Thyroid gland (tissue), 4 donors: Measurements from ENCODE around the gene TP73. TPM values are rescaled to one million over a fixed set of nuclear protein-coding genes. Genes with fewer than 3 reads are reported as not detected.

ENCODE experiments used
- DNase-seq, 2 donors: peaks; one replicate each; pipeline ENCODE4 v3.0.0-alpha.2; 2019
- H3K27ac ChIP-seq, 3 donors: fragments of 200-600 bp; sonication (generic); 1 replicate in 2 of 3; 2 replicates in 1 of 3; pipeline ENCODE4 v1.5.1; 2016 to 2019; ENCODE audit warnings: mild to moderate bottlenecking in 1 of 3, moderate library complexity in 1 of 3
- H3K27me3 ChIP-seq: fragments of 200-600 bp; sonication (generic); one replicate; pipeline ENCODE4 v1.5.1; 2019
- H3K36me3 ChIP-seq, 2 donors: fragments of 200-600 bp; sonication (generic); one replicate each; pipeline ENCODE4 v1.5.1; 2016 to 2019
- H3K4me1 ChIP-seq, 2 donors: fragments of 200-600 bp; sonication (generic); one replicate each; pipeline ENCODE4 v1.5.1; 2017 to 2019
- H3K4me3 ChIP-seq, 3 donors: fragments of 200-600 bp; sonication (generic); replicated peaks in 1 of 3; 1 replicate in 2 of 3; 2 replicates in 1 of 3; pipeline ENCODE4 v1.5.1; 2016; ENCODE audit warnings: mild to moderate bottlenecking in 1 of 3
- H3K9me3 ChIP-seq: fragments of 200-600 bp; sonication (generic); one replicate; pipeline ENCODE4 v1.5.1; 2017
- CTCF ChIP-seq, 6 experiments: fragments of 200-600 bp in 3 of 6; fragments of 450-650 bp in 3 of 6; sonication (generic) in 3 of 6; IDR thresholded peaks; one replicate each; pipeline ENCODE4 v1.5.1; 2016 to 2019; ENCODE audit warnings: antibody characterized with exemption in 6 of 6, mild to moderate bottlenecking in 2 of 6, inconsistent platforms in 1 of 6, moderate library complexity in 1 of 6
- POLR2A ChIP-seq, 2 donors: fragments of 450-650 bp; IDR thresholded peaks; one replicate each; pipeline ENCODE4 v1.6.1; 2017; ENCODE audit warnings: antibody characterized with exemption in 2 of 2, mild to moderate bottlenecking in 2 of 2, moderate library complexity in 1 of 2
- WGBS, 2 donors: methylation state at CpG; one replicate each; pipeline ENCODE4 v1.1.5; 2017; 5-methylcytosine and 5-hydroxymethylcytosine counted together
- intact Hi-C: fragments of 100-400 bp; cut with DNase I; formaldehyde crosslinking; loops from one replicate; pipeline ENCODE4 v1.15.1; 2023
- total RNA-seq, 4 donors: library from RNA; depleted of rRNA; stranded (reverse); fragments of >200 nt; gene quantifications; one replicate each; pipeline ENCODE4 v1.2.3, GENCODE V29; 2016

TP73 gene
- total RNA-seq, 4 donors from 2014 or later: 0.33 to 0.49 TPM; not detected in 2

- Histone ChIP-seq H3K27me3 (no peaks in the 10 kb centered on the region), H3K36me3 (no peaks in the 10 kb centered on the region), H3K4me3 (no peak overlapping the region), H3K27ac (no peak overlapping the region), H3K4me1 (no peaks in the 10 kb centered on the region), H3K9me3 (no peaks in the 10 kb centered on the region)
- intact Hi-C loops: no loop called here
- TF ChIP-seq POLR2A (IDR thresholded peaks at IDR 0.05) (no peak), CTCF (IDR thresholded peaks at IDR 0.05) (no peak)
- DNase-seq: no peak
- 86 to 87% methylated on average over 6 of the region's 6 CpGs for WGBS, 2 donors
These were observed 106.8 kb downstream of the TP73 start for GRCh38 chr1:3759164-3759563.

- Histone ChIP-seq H3K4me1 (no peaks in the 10 kb centered on the region), H3K4me3 (no peak overlapping the region), H3K9me3 (no peaks in the 10 kb centered on the region), H3K27me3 (no peaks in the 10 kb centered on the region), H3K36me3 (no peaks in the 10 kb centered on the region), H3K27ac (no peak overlapping the region)
- WGBS, 2 donors: 72 to 75% methylated on average over 6 of the region's 6 CpGs
- TF ChIP-seq CTCF (IDR thresholded peaks at IDR 0.05) (no peak), POLR2A (IDR thresholded peaks at IDR 0.05) (no peak)
- intact Hi-C loops: no loop called here
- no peak for DNase-seq
These were observed 107.5 kb downstream of the TP73 start for GRCh38 chr1:3759796-3760195.

GRCh38 chr1:3761296-3762010 is 109.1 kb downstream of the TP73 start:
- 89% methylated on average over 14 to 17 of the region's 17 CpGs for WGBS, 2 donors
- Histone ChIP-seq H3K27me3 (no peaks in the 10 kb centered on the region), H3K9me3 (no peaks in the 10 kb centered on the region), H3K4me1 (no peaks in the 10 kb centered on the region), H3K27ac (no peak overlapping the region), H3K4me3 (no peak overlapping the region), H3K36me3 (no peaks in the 10 kb centered on the region)
- no peak for TF ChIP-seq POLR2A (IDR thresholded peaks at IDR 0.05)
- no peak for TF ChIP-seq CTCF (IDR thresholded peaks at IDR 0.05)
- intact Hi-C loops: no loop called here
- DNase-seq: no peak

GRCh38 chr1:3762151-3762872 is 110.0 kb downstream of the TP73 start:
- Histone ChIP-seq H3K4me3 (no peak overlapping the region), H3K27me3 (no peaks in the 10 kb centered on the region), H3K4me1 (no peaks in the 10 kb centered on the region), H3K9me3 (no peaks in the 10 kb centered on the region), H3K36me3 (no peaks in the 10 kb centered on the region), H3K27ac (no peak overlapping the region)
- no peak for DNase-seq
- TF ChIP-seq CTCF (IDR thresholded peaks at IDR 0.05): no peak
- no peak for TF ChIP-seq POLR2A (IDR thresholded peaks at IDR 0.05)
- WGBS, 2 donors: 74 to 85% methylated on average over 5 to 9 of the region's 15 CpGs
- intact Hi-C loops: no loop called here

GRCh38 chr1:3762873-3763228 is 110.5 kb downstream of the TP73 start:
- 81 to 88% methylated on average over 11 to 12 of the region's 12 CpGs for WGBS, 2 donors
- intact Hi-C loops: no loop called here
- Histone ChIP-seq H3K9me3 (no peaks in the 10 kb centered on the region), H3K36me3 (no peaks in the 10 kb centered on the region), H3K27me3 (no peaks in the 10 kb centered on the region), H3K4me3 (no peak overlapping the region), H3K4me1 (no peaks in the 10 kb centered on the region), H3K27ac (no peak overlapping the region)
- TF ChIP-seq CTCF (IDR thresholded peaks at IDR 0.05): no peak
- TF ChIP-seq POLR2A (IDR thresholded peaks at IDR 0.05): no peak
- DNase-seq: no peak
